ENCODE data around the gene WNT9A. TPM values are rescaled to one million over a fixed set of nuclear protein-coding genes. Genes with fewer than 3 reads are reported as not detected.
"Not testable (repeated sequence)": the region's sequence is repeated elsewhere in the genome, so short reads cannot be mapped to it uniquely, and the experiment has no call there.

The WNT9A gene
- total RNA-seq, 1 donor from 2014 or later = 0.25 TPM

DNA sequence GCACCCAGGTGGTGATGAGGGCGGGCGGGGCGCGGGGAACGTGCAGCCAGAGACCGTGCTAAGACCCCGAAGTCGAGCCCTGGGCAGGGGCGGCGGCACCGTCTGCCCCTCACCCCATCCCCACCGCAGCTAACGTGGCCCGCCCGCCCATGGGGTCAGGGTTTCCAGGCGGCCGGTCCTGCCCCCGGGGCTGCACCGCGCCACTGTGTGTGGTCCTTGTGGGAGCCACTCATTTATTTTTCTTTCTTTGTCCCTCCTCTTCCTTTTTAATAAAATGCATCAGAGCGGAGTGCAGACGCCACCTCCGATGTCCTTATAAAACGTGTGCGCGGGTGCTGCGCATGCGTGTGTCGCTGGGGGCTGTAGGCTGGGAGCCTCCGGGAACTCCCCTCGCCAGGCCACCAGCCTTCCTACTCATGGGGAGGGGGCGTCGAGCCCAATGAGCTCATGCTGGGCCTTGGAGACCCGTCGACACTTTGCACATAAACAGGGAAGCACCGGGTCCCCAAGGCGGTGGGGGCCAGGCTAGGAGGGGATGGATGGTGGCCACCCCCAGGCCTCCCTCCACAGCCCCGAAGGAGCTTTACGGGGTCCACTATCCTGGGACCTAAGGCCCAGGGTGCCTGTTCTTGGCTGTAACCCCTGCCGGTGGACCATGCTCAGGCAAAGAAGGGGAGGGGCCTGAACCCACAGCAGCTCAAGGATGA, 59.9 kb downstream of the WNT9A start:
- intact Hi-C loops (cut with micrococcal nuclease) = loop anchor here (10.0 kb wide), 1 partner anchor 123 kb away; no protein-coding TSS in a partner anchor

DNA sequence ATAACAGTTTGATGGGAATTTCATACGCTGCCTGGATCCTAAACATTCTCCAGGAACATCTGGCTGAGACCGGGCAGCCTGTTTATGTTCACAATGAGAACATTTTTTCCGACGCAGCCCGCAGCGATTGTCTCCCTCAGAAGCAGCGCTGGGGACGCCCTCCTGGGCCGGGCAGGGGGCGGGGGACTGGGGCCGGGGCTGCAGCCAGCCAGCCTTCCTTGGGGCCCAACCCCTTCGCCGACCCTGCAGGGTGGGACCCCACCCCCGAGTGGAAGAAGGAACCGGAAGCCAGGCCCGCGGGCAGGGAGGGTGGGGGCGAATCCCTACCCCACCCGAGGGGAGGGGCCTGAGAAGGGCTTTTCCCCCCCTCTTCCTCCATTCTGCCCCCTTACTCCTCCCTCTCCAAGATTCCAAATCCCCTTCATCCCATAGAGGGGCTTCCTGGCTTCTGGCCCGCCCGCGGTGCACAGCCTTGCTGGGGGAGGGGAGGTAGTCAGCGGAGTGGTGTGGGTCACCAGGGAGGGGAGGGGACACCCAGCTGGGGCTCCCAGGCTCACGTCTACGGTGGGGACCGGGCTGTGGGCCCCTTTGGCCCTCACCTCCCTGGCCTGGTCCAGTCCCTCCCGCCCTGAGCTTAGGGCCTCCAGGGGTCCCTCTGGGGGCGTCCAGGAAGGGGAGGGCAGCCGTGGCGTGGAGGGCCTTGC, 60.6 kb downstream of the WNT9A start:
- intact Hi-C loops (cut with micrococcal nuclease) = loop anchor here (10.0 kb wide), 1 partner anchor 122 kb away; no protein-coding TSS in a partner anchor

DNA sequence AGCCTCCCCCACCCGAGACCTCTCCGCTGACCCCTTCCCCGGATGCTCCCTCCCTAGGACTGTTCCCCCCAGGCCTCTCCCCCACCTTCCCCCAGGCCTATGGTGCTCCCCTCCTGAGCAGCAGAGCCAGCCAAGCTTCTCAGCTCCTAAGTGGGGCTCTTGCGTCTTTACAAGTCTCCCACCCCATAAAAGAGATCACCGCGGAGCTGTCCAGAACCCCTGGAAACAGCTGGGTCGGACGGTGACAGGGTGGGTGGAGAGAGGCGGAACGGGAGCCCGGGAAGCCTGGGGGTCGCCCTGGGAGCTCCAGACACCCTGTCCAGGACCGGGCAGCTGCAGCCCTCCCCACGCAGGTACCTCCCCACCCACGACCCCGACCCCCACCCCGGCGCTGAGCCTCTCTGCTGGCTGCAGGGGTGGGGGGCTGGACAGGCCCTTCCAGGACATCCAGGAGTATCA, 61.2 kb downstream of the WNT9A start:
- intact Hi-C loops (cut with micrococcal nuclease) = loop anchor here (10.0 kb wide), 1 partner anchor 122 kb away; no protein-coding TSS in a partner anchor

DNA sequence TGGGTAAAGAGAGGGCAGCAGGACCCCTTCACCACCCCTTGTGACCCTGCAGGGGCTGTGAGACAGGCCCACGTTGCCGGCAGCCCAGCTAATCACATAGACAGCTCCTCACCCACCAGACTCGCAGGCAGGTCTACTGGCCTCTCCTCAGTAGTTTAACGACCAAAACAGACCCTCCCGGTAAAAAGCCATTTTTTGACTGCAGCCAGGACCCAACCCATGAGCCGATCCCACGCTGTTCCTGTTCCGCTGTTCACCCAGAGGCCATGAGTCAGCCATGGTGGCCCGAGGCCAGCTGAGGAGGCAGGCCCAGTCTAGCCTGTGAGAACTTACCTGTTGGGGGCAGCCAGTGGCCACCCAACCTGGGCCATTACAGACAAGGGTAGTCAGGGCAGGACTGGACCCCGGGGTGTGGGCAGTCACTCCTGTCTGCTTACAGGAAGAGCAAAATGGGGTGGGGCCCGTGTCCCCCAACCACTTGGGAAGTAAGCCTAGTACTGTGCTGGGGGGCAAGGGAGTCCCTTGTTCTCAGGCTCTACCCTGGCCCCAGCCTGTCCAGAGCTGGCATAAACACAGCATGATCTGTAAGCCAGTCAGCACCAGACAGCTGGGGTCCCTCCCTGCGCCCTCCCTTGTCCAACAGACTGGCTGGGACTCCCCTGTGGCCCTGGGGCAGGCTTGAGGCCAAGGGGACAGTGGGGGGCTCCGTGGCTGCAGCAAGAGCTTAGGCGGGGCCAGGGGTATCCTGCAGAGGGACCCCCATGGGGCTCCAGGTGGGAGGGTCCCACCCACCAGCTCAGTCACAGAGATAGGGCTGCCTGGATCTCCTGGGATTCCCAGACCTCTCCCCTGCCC, 61.9 kb downstream of the WNT9A start:
- intact Hi-C loops (cut with micrococcal nuclease) = loop anchor here (10.0 kb wide), 1 partner anchor 121 kb away; no protein-coding TSS in a partner anchor

DNA sequence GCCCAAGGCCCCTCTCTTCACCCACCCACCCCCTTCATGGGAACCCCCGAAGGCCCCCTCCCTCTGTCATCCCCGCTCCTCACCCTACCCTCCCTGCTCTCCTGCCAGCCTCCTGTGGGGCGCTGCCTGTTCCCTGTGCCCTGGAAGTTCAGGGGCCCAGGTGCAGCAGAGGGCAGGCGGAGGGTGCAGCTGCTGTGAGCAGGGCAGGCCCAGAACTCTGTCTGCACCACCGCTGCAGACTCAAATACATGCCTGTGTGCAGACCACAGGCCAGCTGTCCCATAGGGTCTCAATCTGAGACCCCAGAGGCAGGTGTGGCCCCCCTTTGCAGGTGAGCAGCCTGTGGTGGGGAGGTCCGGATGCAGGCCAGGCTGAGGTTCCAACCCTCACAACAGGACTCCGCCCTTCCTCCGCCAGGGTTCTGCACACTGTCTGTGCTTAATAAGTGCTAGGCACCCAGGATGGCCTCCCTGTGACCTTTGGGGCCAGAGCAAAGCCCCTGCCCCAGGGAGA, 62.5 kb downstream of the WNT9A start:
- intact Hi-C loops (cut with micrococcal nuclease) = loop anchor here (10.0 kb wide), 1 partner anchor 120 kb away; no protein-coding TSS in a partner anchor

DNA sequence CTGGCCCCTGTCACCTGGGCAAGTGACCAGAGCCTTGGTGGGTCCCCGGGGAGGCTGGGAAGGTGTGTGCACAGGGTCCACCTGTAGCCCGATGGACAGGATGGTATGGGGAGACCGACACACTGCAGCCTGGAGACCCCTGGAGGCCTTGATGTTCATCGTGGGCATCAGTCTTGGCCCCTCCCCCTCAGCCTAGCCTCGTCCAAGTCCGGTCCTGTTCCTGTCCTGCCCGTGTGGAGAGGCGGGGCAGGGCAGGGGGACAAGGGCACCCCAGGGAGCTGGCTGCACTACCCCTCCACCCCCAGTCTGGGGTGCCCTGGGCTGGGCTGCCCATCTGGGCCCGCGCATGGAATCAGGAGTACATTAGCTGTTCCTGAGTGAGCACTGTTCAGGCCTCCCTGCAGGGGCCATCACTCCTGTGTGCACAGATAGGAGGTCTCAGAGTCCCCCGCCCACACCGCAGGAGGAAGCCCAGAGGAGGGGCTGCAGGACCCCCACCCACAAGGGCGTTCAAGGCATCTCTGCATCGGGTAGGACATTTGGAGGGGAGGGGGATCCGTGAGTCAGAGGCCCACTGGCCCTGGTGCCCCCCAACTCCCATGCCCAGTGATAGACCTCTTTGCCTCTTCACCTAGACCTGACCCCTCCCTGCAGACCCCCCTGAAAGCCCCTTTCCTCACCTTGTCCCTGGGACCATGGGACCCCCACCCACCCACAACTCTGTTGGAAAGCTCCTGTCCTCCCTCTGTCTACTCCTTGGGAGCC, 63.2 kb downstream of the WNT9A start:
- intact Hi-C loops (cut with micrococcal nuclease) = loop anchor here (10.0 kb wide), 1 partner anchor 120 kb away; no protein-coding TSS in a partner anchor

DNA sequence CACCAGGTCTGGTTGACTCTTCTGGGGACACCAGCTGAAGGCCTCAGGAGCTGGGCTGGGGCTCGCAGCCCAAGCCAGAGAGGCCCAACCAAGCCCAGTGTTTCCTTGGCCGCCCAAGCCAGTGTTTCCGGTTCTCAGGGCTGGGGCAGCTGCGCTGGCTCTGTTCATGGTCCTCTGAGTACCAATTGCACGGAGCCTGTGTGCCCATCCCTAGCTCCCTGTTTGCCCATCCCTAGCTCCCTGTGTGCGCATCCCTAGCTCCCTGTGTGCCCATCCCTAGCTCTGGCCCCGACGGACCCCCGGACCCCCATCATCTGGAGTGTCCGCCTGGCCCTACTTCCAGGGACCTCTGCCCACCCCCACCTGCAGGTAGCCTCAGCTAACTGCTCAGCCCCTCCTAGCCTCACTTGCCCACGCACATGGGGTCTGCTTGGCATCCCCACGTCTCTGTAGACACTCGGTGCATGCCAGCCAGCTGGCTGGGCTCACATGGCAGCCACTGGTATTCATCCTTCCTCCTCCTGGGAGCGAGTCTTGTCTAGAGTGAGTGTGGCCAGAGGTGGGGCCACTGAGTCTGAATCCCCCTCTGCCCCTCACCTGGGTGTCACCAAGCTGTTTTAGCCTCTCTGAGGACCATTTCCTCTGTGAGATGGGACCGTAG, 64.0 kb downstream of the WNT9A start:
- intact Hi-C loops (cut with micrococcal nuclease) = loop anchor here (10.0 kb wide), 1 partner anchor 119 kb away; no protein-coding TSS in a partner anchor

DNA sequence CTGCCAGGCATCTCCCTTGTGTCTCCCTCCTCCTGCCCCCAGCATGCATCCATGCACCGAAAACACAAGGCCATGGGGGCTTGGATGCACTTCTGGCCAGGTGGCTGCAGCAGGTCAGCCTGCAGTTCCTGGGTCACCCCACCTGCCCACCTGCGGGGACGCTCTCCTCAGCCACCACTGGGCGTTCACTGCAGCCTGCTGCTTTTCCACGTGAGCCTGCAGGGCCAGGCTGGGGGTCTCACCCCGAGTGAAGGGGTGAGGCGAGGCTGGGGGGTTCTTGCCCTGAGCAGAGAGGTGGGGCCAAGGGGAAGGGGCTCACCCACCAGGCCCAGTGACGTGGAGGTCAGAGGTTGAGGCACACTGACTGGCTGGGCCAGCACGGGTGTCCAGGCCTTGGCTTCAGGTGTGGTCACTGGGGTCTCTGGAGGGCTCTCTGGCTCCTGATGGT, 64.6 kb downstream of the WNT9A start:
- intact Hi-C loops (cut with micrococcal nuclease) = loop anchor here (10.0 kb wide), 1 partner anchor 118 kb away; no protein-coding TSS in a partner anchor

DNA sequence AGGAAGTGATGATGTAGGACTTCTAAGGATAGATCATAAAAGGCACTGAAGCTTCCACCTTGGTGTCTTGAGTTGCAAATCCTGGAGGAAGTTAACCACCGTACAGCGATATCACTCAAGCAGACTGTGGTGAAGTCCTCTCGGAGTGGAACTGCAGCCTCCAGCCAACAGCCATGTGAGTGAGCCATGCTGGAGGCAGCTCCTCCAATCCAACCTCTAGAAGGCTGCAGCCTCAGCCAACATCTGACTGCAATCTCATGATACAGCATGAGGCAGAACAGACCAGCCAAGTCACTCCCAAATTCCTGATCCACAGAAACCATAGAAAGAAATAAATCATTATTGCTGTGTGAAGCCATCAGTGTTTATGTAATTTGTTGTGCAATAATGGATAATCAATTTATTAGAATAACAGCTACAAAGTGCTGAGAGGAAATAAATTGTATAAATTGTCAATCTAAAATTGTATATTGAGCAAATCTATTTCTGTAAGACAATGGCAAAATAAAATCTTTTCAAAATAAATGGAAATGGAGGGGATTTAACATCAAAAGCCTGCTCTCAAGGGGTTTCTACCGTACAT, 67.3 kb downstream of the WNT9A start:
- intact Hi-C loops (cut with micrococcal nuclease) = loop anchor here (10.0 kb wide), 1 partner anchor 116 kb away; no protein-coding TSS in a partner anchor

DNA sequence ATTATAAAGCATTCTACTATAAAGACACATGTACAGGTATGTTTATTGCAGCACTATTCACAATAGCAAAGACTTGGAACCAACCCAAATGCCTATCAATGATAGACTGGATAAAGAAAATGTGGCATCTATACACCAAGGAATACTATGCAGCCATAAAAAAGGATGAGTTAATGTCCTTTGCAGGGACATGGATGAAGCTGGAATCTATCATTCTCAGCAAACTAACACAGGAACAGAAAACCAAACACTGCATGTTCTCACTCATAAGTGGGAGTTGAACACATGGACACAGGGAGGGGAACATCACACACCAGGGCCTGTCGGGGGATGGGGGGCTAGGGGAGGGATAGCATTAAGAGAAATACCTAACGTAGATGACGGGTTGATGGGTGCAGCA, 69.9 kb downstream of the WNT9A start:
- intact Hi-C loops (cut with micrococcal nuclease) = not testable (repeated sequence)

DNA sequence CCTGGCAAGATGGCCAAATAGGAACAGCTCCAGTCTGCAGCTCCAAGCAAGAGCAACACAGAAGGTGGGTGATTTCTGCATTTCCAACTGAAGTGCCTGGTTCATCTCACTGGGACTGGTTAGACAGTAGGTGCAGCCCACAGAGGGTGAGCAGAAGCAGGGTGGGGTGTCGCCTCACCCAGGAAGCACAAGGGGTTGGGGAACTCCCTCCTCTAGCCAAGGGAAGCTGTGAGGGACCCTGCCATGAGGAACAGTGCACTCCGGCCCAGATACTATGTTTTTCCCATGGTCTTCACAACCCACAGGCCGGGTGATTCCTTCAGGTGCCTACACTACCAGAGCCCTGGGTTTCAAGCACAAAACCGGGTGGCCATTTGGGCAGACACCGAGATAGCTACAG, 75.8 kb downstream of the WNT9A start:
- intact Hi-C loops (cut with micrococcal nuclease) = not testable (repeated sequence)

DNA sequence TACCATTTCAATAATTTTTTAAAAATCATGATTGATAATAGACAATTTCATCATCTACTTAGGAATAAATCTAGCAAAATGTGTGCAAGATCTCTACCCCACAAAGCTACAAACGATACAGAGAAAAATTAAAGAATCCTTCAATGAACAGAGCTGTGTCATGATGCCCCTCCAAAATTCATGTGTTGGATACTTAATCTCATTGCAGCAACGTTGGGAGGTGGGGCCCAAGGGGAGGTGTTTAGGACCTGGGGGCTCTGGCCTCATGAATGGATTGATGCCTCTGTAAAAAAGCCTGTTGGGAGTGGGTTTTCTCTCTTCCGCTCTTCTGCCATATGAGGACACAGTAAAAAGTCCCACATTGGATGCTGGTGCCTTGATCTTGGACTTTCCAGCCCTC, 77.4 kb downstream of the WNT9A start:
- intact Hi-C loops (cut with micrococcal nuclease) = no loop called here

DNA sequence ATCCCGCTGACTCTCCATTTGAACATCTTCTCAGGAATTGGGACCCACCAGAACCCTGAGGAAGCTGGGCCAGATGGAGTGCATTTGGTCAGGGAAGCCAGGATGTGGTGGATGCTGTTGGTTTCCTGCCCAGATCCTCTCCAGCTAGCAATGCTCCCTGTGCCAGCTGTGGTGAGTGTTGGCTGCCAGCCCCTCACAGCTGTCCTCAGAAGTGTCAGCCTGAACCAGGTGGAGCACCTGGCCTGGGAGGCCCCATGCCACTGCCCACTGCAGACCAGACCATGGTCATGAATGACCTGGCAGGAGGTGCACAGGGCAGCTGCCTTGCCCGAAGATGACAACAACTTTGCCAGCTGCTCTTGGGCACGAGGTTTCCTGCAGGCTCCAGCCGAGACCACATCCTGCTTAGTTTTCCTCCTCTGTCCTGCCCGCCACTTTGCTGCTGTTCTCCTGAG, 77.9 kb downstream of the WNT9A start:
- intact Hi-C loops (cut with micrococcal nuclease) = no loop called here

DNA sequence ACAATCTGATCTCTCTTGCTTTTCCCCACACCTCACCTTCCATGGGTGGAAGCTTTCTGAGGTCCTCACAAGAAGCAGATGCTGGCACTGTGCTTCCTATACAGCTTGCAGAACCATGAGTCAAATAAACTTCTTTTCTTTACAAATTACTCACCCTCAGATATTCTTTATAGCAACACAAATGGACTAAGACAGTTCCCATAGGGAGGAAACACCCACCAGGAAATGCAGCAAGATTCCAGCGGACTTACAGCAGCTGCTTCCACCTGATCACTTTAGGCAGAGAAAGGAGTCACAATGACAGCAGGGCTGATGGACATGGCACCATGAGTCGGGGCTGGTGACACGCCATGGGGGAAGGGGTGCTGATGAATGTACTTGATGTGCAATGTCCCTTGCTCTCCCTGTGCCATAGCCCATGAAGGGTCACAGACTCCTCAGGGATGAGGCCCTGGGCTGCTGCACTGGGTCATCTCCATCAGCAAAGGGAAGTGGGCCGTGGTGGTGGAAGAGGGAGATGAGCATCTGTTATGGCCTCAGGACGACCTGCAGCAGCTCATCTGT, 78.4 kb downstream of the WNT9A start:
- intact Hi-C loops (cut with micrococcal nuclease) = no loop called here

Other genes starting within 250 kb of the WNT9A start
- 21.5 and 25.0 TPM in 2 replicates for gene JMJD4, start 212.6 kb downstream of the WNT9A start, total RNA-seq
- gene SNAP47, start 212.5 kb downstream of the WNT9A start, total RNA-seq = 31.4 TPM in 2 replicates
- not detected in 2 replicates for gene PRSS38, start 132.3 kb downstream of the WNT9A start, total RNA-seq
- not detected in 2 replicates for gene WNT3A, start 59.1 kb upstream of the WNT9A start, total RNA-seq
- 347 and 352 TPM in 2 replicates for gene ARF1, start 134.8 kb upstream of the WNT9A start, total RNA-seq
- gene C1orf35, start 155.4 kb upstream of the WNT9A start, total RNA-seq = 18.8 and 20.0 TPM in 2 replicates
- gene MRPL55, start 161.4 kb upstream of the WNT9A start, total RNA-seq = 35.9 and 36.2 TPM in 2 replicates
- 240 and 247 TPM in 2 replicates for gene GUK1, start 192.3 kb upstream of the WNT9A start, total RNA-seq
- 0.75 and 1.0 TPM in 2 replicates for gene GJC2, start 202.0 kb upstream of the WNT9A start, total RNA-seq
- 7.9 and 8.3 TPM in 2 replicates for gene IBA57, start 217.9 kb upstream of the WNT9A start, total RNA-seq